B cell (primary cell): ENCODE measurements around the gene TRAPPC14.

Experiments
- EZH2 ChIP-seq: IDR thresholded peaks from 2 replicates; pipeline ENCODE4 v1.6.1; 2012; ENCODE audit warnings: borderline replicate concordance, low read depth, mild to moderate bottlenecking, moderate library complexity, low read length; ENCODE audit not compliant: insufficient read depth, poor library complexity, severe bottlenecking
- TF ChIP-seq, protein P1 (sequence below): fragments of 200-600 bp; IDR thresholded peaks from one replicate; pipeline ENCODE4 v1.8.0; 2022; ENCODE audit warnings: antibody characterized with exemption, mild to moderate bottlenecking

DNA sequence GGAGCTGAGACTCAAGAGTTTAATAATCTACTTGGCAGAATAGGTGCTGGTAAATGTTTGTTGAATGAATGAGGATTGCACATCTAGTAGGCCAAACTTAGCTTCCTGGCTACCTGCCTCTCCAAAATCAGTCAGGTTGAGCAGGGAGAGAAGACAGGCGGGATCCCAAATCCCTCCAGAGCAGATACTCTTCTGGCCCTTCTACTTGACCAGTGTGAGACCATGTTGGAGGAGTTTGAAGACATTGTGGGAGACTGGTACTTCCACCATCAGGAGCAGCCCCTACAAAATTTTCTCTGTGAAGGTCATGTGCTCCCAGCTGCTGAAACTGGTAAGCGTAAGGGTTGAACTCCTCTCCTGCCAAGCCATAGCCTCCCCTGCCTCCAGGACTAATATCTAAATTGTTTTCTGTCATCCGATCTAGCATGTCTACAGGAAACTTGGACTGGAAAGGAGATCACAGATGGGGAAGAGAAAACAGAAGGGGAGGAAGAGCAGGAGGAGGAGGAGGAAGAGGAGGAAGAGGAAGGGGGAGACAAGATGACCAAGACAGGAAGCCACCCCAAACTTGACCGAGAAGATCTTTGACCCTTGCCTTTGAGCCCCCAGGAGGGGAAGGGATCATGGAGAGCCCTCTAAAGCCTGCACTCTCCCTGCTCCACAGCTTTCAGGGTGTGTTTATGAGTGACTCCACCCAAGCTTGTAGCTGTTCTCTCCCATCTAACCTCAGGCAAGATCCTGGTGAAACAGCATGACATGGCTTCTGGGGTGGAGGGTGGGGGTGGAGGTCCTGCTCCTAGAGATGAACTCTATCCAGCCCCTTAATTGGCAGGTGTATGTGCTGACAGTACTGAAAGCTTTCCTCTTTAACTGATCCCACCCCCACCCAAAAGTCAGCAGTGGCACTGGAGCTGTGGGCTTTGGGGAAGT, 34.0 kb downstream of the TRAPPC14 start:
- no peak for TF ChIP-seq EZH2
- TF ChIP-seq, protein P1, sequence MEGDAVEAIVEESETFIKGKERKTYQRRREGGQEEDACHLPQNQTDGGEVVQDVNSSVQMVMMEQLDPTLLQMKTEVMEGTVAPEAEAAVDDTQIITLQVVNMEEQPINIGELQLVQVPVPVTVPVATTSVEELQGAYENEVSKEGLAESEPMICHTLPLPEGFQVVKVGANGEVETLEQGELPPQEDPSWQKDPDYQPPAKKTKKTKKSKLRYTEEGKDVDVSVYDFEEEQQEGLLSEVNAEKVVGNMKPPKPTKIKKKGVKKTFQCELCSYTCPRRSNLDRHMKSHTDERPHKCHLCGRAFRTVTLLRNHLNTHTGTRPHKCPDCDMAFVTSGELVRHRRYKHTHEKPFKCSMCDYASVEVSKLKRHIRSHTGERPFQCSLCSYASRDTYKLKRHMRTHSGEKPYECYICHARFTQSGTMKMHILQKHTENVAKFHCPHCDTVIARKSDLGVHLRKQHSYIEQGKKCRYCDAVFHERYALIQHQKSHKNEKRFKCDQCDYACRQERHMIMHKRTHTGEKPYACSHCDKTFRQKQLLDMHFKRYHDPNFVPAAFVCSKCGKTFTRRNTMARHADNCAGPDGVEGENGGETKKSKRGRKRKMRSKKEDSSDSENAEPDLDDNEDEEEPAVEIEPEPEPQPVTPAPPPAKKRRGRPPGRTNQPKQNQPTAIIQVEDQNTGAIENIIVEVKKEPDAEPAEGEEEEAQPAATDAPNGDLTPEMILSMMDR: no peak
